Mesothelial cell of epicardium (in vitro differentiated cells): ENCODE results near the gene REEP5. TPM values are rescaled to one million over a fixed set of nuclear protein-coding genes. Genes with fewer than 3 reads are reported as not detected.
"Not testable (repeated sequence)": the region's sequence is repeated elsewhere in the genome, so short reads cannot be mapped to it uniquely, and the experiment has no call there.

ENCODE experiments used
- DNase-seq, 2 experiments: peaks; one replicate each; pipeline ENCODE4 v3.0.0; 2021; ENCODE audit warnings: low spot score in 2 of 2; ENCODE audit not compliant: unreplicated experiment in 2 of 2
- H3K27ac Mint-ChIP-seq: 2 replicates; pipeline ENCODE4 v1.8.0; 2021; ENCODE audit warnings: mixed read lengths
- H3K27me3 Mint-ChIP-seq: 2 replicates; pipeline ENCODE4 v1.8.0; 2021; ENCODE audit warnings: low read depth, mixed read lengths
- H3K36me3 Mint-ChIP-seq: 2 replicates; pipeline ENCODE4 v1.8.0; 2021; ENCODE audit warnings: mixed read lengths
- H3K4me1 Mint-ChIP-seq: 2 replicates; pipeline ENCODE4 v1.8.0; 2021; ENCODE audit warnings: mixed read lengths
- H3K4me3 Mint-ChIP-seq: 2 replicates; pipeline ENCODE4 v1.8.0; 2021; ENCODE audit warnings: mild to moderate bottlenecking, moderate library complexity, mixed read lengths
- H3K9me3 Mint-ChIP-seq: 2 replicates; pipeline ENCODE4 v1.8.0; 2021; ENCODE audit warnings: mixed read lengths
- total RNA-seq: library from RNA; stranded (reverse); gene quantifications from 3 replicates; pipeline ENCODE4 v1.2.1, GENCODE V29; 2021
- TF ChIP-seq, protein P1 (sequence below): fragments of 200-600 bp; sonication (generic); IDR thresholded peaks from one replicate; pipeline ENCODE4 v1.5.0; 2021; ENCODE audit warnings: antibody characterized with exemption; ENCODE audit not compliant: unreplicated experiment

Gene REEP5
- total RNA-seq, 1 donor from 2014 or later = 34.7 TPM

DNA sequence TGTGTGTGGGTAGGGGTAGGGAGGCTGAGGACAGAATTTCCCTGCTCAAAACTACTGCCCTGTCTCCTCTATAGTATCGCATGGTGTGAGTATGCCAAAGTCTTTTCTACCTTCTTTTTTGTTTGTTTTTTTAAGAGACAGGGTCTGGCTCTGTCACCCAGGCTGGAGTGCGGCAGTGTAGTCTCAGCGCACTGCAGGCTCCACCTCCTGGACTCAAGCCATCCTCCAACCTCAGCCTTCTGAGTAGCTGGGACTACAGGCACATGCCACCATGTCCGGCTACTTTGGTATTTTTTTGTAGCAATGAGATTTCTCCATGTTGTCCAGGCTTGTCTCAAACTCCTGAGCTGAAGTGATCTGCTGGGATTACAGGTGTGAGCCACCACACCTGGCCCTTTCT lies 58.5 kb downstream of the REEP5 start:
- H3K9me3 Mint-ChIP-seq = no peaks in the 10 kb centered on the region
- peaks cover 12% of the 10 kb centered on the region for H3K36me3 Mint-ChIP-seq
- peak overlapping the region; percentile 39 for H3K4me3 Mint-ChIP-seq
- DNase-seq = no peak
- peaks cover 26% of the 10 kb centered on the region for H3K4me1 Mint-ChIP-seq
- no peaks in the 10 kb centered on the region for H3K27me3 Mint-ChIP-seq
- H3K27ac Mint-ChIP-seq = peak overlapping the region; percentile 67
- TF ChIP-seq, protein P1, sequence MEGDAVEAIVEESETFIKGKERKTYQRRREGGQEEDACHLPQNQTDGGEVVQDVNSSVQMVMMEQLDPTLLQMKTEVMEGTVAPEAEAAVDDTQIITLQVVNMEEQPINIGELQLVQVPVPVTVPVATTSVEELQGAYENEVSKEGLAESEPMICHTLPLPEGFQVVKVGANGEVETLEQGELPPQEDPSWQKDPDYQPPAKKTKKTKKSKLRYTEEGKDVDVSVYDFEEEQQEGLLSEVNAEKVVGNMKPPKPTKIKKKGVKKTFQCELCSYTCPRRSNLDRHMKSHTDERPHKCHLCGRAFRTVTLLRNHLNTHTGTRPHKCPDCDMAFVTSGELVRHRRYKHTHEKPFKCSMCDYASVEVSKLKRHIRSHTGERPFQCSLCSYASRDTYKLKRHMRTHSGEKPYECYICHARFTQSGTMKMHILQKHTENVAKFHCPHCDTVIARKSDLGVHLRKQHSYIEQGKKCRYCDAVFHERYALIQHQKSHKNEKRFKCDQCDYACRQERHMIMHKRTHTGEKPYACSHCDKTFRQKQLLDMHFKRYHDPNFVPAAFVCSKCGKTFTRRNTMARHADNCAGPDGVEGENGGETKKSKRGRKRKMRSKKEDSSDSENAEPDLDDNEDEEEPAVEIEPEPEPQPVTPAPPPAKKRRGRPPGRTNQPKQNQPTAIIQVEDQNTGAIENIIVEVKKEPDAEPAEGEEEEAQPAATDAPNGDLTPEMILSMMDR = no peak

DNA sequence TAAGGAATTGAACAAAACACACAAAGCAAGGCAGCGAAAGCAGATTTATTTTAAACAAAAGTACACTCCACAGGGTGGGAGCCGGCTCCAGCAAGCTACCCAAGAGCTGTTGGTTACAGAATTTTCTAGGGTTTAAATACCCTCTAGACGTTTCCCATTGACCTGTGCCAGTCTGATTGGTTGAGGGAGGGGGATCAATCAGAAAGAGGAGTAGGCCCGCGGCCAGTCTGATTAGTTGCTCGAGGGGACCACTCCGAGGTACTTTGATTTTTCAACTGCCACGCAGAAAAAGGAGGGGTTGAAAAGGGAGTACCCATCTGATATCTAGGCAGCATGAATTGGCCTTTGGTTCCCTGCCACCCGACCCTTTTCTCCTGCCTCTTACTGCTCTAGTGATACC lies 59.9 kb downstream of the REEP5 start:
- Mint-ChIP-seq H3K27me3 (peaks cover 10% of the 10 kb centered on the region), H3K4me3 (peak overlapping the region; percentile 97), H3K36me3 (peaks cover 5% of the 10 kb centered on the region), H3K4me1 (peaks cover 26% of the 10 kb centered on the region), H3K9me3 (no peaks in the 10 kb centered on the region), H3K27ac (peak overlapping the region; percentile 98)
- DNase-seq = no peak
- TF ChIP-seq, protein P1 = no peak

DNA sequence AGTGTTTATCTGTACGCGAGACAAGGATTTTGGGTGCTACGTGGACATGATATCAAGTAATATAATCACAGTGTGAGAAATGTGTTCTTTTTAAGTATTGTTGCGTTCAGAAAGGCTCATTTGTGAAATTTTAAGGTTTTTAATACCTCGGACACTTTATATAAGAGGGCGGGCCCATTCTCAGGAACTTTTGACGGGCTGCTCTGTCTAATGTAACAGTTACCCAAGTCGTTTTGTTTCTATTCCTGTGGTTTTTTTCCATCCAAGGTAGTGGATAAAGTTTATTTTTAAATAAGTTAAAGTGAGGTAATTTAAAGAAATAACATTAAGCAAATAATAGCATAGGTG lies 60.4 kb downstream of the REEP5 start:
- peaks cover 26% of the 10 kb centered on the region for H3K4me1 Mint-ChIP-seq
- no peak for DNase-seq
- peak overlapping the region; percentile 97 for H3K4me3 Mint-ChIP-seq

DNA sequence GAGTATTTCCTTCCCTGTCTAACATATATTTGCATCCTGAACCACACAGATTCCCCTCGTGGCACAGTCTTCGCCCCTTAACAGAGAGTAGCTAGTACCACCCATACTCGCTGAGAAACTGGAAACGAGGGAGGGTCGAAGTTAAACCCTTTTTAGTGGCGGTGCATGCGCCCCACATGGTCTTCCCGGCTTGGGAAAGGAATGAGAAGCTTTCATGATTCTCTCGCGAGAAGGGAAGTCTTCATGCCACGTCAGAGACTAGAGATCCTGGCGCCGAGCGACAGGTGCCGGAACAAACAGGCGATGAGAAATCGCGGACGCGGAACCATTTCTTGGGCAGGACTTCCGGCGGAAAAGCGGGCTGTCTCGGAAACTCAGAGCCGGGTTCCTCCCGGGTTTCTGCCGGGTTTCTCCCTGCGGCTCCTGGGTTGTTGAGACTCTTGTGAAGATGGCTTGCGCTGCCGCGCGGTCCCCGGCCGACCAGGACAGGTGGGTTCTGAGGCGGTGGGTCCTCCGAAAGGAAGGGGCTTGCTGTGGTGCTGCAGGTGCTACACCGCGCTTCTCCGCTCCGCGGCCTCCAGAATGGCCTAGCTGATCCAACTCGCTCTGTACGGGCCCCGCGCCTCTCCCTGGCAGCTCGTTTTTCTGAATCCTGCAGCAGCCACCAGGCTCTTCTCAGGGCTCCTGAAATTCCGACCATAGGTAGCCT lies 60.9 kb downstream of the REEP5 start, which contains the start of gene SRP19:
Gene SRP19, plus strand, starts transcription at position 359 of the 709 bp plus-strand sequence. Its CDS starts 90 bp downstream, at position 449.
- H3K4me3 Mint-ChIP-seq = peak within 1 kb of the TSS; percentile 97
- peaks cover 26% of the 10 kb centered on the region for H3K4me1 Mint-ChIP-seq
- TF ChIP-seq, protein P1 = no peak
- H3K27me3 Mint-ChIP-seq = peaks cover 16% of the 10 kb centered on the region
- H3K36me3 Mint-ChIP-seq = peaks cover 3% of the 10 kb centered on the region
- no peaks in the 10 kb centered on the region for H3K9me3 Mint-ChIP-seq
- DNase-seq = peak; percentile 70 to 84
- H3K27ac Mint-ChIP-seq = peak within 1 kb of the TSS; percentile 98

More for the DNA sequence above, 60.4 kb downstream of the REEP5 start:
- Mint-ChIP-seq H3K27ac (peak overlapping the region; percentile 98), H3K9me3 (no peaks in the 10 kb centered on the region), H3K27me3 (peaks cover 10% of the 10 kb centered on the region), H3K36me3 (peaks cover 3% of the 10 kb centered on the region)
- TF ChIP-seq, protein P1 = no peak

DNA sequence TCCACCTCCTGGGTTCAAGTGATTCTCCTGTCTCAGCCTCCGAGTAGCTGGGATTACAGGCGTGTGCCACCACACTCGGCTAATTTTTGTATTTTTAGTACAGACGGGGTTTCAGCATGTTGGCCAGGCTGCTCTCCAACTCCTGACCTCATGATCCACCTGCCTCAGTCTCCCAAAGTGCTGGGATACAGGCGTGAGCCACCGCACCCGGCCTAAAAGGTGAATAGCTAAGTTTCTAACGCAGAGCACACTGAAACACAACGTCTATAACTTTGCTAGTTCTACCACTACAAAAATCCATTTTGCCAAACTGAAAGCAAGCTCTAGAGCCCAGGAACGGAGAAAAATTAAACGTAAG lies 61.5 kb downstream of the REEP5 start:
- H3K36me3 Mint-ChIP-seq, DNase-seq, H3K9me3 Mint-ChIP-seq: not testable (repeated sequence)
- Mint-ChIP-seq H3K27ac (peak overlapping the region; percentile 98), H3K4me3 (peak overlapping the region; percentile 97), H3K4me1 (peaks cover 26% of the 10 kb centered on the region), H3K27me3 (peaks cover 21% of the 10 kb centered on the region)

DNA sequence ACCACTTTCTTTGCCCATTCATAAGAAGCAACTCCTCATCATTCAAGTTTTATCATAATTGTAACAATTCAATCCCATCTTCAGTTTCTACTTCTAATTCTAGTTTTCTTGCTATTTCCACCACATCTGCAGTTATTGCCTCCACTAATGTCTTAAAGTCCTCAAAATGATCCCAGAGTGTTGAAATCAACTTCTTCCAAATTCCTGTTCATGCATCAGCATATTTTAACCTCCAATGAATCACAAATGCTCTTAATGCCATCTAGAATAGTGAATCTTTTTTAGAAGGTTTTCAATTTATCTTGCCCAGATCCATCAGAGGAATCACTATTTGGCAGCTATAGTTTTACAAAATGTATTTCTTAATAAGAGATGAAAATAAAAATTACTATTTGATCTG lies 64.2 kb downstream of the REEP5 start:
- H3K36me3 Mint-ChIP-seq = peaks cover 4% of the 10 kb centered on the region
- DNase-seq = no peak
- H3K27ac Mint-ChIP-seq = no peak overlapping the region
- no peak overlapping the region for H3K4me3 Mint-ChIP-seq
- TF ChIP-seq, protein P1 = no peak
- H3K27me3 Mint-ChIP-seq = peaks cover 33% of the 10 kb centered on the region
- peaks cover 18% of the 10 kb centered on the region for H3K4me1 Mint-ChIP-seq
- peaks cover 10% of the 10 kb centered on the region for H3K9me3 Mint-ChIP-seq
